ENCODE data around the gene SLC6A8.
"Not testable (repeated sequence)": the region's sequence is repeated elsewhere in the genome, so short reads cannot be mapped to it uniquely, and the experiment has no call there.

The SLC6A8 gene

GRCh38 chrX:153733651-153734240 lies 46.0 kb downstream of the SLC6A8 start:
- DNase-seq: no peak

DNA sequence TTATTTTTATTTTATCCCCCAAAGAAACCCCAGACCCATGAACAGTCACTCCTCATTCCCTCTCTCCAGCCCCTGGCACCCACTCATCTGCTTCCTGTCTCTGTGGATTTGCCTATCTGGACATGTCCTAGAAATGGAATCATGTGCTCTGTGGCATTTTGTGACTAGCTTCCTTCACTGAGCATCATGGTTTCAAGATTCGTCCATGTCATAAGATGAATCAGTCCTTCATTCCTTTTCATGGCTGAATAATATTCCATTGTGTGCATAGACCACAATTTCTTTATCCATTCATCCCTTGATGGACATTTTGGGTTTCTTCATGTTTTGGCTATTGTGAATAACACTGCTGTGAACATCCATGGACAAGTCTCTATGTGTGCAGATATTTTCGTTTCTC lies 47.1 kb downstream of the SLC6A8 start:
- DNase-seq: no peak

- no peak for DNase-seq
Observed at GRCh38 chrX:153735274-153735673, 47.5 kb downstream of the SLC6A8 start.

- DNase-seq: no peak
Observed at GRCh38 chrX:153736071-153736820, 48.5 kb downstream of the SLC6A8 start.

DNA sequence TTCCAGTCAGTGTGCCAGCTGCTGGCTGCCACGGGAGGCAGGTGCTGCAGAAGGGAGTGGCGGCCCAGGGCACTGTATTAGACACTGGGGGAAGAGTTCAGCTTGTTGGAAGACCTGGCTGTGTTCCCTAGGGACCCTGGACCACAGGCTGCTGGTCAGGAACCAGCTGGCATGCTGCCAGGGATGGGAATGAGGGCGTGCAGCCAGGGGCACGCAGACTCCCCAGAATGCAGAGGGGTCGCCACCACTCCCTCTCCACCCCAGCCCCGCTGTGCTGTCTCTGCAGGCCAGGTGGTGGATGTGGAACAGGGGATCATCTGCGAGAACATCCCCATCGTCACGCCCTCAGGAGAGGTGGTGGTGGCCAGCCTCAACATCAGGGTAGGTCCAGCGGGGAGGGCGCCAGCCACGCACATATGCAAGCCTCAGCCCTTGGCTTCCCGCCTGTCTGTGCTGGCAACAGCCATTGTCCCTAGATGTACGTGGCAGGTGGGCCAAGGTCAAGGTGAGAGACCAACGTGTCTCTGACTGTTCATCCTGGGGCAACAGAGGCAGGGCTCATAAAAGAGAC lies 49.2 kb downstream of the SLC6A8 start:
- no peak for DNase-seq

GRCh38 chrX:153738056-153738605 lies 50.4 kb downstream of the SLC6A8 start:
- no peak for DNase-seq

- DNase-seq: no peak
Observed at GRCh38 chrX:153739754-153740486, 52.2 kb downstream of the SLC6A8 start.

DNA sequence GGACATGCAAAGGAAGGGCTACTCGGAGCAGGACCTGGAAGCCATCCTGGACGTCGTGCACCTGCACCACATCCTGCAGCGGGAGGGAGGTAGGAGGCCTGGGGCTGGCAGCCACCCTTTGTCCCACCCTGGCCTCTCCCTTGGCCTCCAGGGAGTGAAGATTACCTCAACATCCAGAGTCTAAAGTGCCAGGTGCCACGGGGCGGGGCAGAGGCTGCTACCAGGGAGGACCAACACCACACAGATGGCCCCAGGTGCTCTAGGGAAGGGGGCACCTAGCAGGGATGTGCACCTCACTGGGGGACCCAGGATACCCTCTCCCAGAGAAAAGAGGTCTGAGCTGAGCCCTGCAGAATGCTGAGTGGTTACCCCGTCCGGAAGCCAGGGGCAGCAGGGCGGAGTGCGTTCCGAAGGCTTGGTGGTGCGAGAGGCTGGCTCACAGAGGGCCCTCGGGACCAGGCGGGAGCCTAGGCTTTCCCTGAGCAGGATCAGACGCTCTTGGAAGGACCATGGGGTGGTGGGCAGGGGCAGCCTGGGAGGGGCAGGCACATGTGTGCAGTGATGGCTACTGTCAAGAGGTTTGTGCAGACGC lies 53.0 kb downstream of the SLC6A8 start:
- no peak for DNase-seq

DNA sequence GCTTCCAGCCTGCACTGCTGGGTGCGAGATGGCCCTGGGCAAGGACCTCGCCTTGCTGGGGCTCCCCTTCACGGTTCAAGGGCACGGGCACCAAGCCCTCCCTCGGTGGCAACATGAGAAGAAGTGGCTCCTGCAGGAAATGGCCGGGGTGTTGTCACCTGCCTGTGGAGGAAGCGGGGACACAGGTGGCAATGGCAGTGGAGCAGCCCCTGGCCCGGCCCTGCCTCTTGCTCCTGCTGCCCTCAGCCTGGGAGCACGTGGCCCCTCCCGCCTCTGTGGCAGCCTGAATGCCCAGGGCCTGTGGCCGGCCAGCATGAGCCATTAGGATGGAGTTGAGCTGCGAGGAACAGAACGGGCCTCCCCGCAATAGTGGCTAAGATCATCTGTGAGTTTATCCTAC lies 53.7 kb downstream of the SLC6A8 start:
- no peak for DNase-seq

GRCh38 chrX:153742111-153742510 lies 54.4 kb downstream of the SLC6A8 start:
- not testable (repeated sequence) for DNase-seq

GRCh38 chrX:153742796-153743467 lies 55.2 kb downstream of the SLC6A8 start:
- DNase-seq: not testable (repeated sequence)

DNA sequence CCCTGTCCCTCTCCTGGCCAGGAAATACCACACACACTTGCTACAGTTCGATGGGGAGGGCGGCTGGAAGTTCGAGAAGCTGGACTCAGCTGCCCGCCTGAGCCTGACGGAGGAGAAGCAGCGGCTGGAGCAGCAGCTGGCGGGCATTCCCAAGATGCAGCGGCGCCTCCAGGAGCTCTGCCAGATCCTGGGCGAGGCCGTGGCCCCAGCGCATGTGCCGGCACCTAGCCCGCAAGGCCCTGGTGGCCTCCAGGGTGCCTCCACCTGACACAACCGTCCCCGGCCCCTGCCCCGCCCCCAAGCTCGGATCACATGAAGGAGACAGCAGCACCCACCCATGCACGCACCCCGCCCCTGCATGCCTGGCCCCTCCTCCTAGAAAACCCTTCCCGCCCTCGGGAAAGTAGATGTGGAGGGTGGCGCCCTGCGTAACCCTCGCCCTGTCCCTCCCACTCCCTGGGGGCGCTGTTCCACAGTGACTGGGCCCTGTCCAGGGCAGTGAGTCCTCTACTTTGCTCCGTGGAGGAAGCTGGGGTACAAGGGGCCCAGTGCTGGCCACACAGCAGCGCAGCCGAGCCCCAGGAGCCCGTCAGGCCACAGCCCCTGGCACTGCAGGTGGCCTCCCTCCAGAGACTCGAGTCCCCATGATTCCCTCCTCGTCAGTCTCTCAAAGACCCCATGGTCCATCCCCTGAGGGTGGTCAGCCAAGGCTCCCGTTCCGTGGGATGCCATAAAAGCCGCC lies 55.9 kb downstream of the SLC6A8 start:
- not testable (repeated sequence) for DNase-seq

DNA sequence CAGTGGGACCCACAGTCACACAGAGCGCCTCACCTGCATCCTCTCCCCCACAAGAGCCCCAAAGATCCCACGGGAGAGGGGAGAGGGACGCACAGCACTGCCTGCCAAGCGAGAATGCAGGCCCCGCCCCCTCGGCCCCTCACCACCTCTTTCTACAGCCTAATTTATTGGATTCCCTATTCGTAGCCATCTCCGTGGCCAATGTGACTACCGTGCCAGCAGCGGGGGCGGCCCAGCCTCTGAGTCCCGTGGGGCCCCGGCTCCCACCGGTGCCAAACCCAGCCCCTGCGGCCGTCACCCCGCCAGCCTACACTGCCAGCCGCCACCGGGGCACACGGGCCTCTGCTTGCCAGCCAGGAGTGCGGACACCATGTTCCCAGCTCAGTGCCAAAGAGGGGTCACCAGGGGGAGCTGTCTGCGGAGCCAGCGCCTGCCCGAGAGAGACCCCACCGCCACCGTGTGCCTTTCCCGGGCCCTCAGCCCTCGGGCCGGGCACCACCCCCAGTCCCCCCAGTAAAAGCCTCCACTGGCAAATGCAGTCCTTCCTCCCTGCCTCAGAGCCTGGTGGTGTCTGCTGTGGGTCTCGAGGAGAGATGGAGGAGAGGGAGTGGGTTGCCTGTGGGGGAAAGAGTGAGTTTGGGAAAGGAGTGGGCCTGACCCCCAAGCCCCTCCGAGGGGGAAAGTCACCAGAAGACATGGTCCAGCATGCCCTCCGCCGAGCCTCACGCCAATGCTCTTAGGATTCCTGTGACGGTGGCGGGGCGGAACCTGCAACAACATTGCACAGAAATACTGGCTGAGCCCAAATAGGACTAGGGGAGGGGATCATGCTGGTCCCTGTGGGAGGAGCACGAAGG lies 56.7 kb downstream of the SLC6A8 start:
- DNase-seq: no peak

- DNase-seq: not testable (repeated sequence)
Observed at GRCh38 chrX:153745067-153745433, 57.3 kb downstream of the SLC6A8 start.
